Peyer's patch (tissue), 4 donors: ENCODE results near the gene DNAJB6. TPM values are rescaled to one million over a fixed set of nuclear protein-coding genes. Genes with fewer than 3 reads are reported as not detected.

ENCODE experiments used
- DNase-seq, 3 donors: peaks; one replicate each; pipeline ENCODE4 v3.0.0-alpha.2; 2017 to 2019
- H3K27ac ChIP-seq, 4 donors: fragments of 200-600 bp; sonication (generic); one replicate each; pipeline ENCODE4 v1.5.1; 2016 to 2019
- H3K27me3 ChIP-seq, 2 donors: fragments of 200-600 bp; sonication (generic); one replicate each; pipeline ENCODE4 v1.5.1; 2019
- H3K36me3 ChIP-seq, 3 donors: fragments of 200-600 bp; sonication (generic); one replicate each; pipeline ENCODE4 v1.5.1; 2016 to 2019
- H3K4me1 ChIP-seq, 4 donors: fragments of 200-600 bp; sonication (generic); one replicate each; pipeline ENCODE4 v1.5.1; 2016 to 2019
- H3K4me3 ChIP-seq, 4 donors: fragments of 200-600 bp; sonication (generic); 1 replicate in 3 of 4; 2 replicates in 1 of 4; pipeline ENCODE4 v1.5.1; 2016 to 2019; ENCODE audit warnings: mild to moderate bottlenecking in 1 of 4
- H3K9me3 ChIP-seq, 4 donors: fragments of 200-600 bp; sonication (generic); one replicate each; pipeline ENCODE4 v1.5.1; 2016 to 2019; ENCODE audit warnings: mild to moderate bottlenecking in 1 of 4
- POLR2A ChIP-seq, 2 donors: fragments of 450-650 bp; IDR thresholded peaks; one replicate each; pipeline ENCODE4 v1.5.1; 2017; ENCODE audit warnings: antibody characterized with exemption in 2 of 2, mild to moderate bottlenecking in 2 of 2, moderate library complexity in 2 of 2
- total RNA-seq, 4 donors: library from RNA; depleted of rRNA; stranded (reverse); fragments of >200 nt; gene quantifications; one replicate each; pipeline ENCODE4 v1.1.0, GENCODE V29; 2016
- TF ChIP-seq, protein P1 (sequence below), 6 experiments: fragments of 450-650 bp in 4 of 6; fragments of 200-600 bp in 2 of 6; sonication (generic) in 1 of 6; IDR thresholded peaks; one replicate each; pipeline ENCODE4 v1.5.1; 2017 to 2019; ENCODE audit warnings: antibody characterized with exemption in 6 of 6, mild to moderate bottlenecking in 3 of 6, moderate library complexity in 1 of 6

DNAJB6 gene
- total RNA-seq, 4 donors from 2014 or later, result 47.1 to 129 (median 61.3) TPM

DNA sequence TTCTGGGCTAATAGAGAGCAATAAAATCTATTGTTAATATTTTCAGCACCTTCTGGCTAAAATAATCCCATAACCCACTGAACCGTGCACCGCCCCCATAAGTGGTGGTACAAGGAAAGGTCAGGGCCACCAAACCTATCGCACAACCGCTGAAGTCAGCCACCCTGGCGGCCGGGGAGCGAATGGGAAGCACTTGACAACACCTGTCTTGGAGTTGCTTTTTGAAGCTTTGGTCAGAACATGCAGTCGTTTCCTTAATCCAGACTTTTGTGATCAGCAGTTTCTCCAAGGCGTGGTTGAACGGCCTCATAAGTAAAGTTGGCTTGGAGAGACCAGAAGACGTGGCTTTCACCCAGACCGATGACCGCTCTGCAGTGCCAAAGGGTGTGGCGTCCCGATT lies 97.4 kb downstream of the DNAJB6 start:
- no peaks in the 10 kb centered on the region for H3K36me3 ChIP-seq
- DNase-seq, result peak in 1 of 3 donors; percentile 37
- no peaks in the 10 kb centered on the region for H3K9me3 ChIP-seq
- H3K4me3 ChIP-seq, result no peak overlapping the region
- H3K27me3 ChIP-seq, result no peaks in the 10 kb centered on the region
- H3K4me1 ChIP-seq, result peaks cover 2 to 6% (median 4%) of the 10 kb centered on the region in 4 donors
- H3K27ac ChIP-seq, result no peak overlapping the region
- no peak for TF ChIP-seq POLR2A (IDR thresholded peaks at IDR 0.05)
- TF ChIP-seq, protein P1, sequence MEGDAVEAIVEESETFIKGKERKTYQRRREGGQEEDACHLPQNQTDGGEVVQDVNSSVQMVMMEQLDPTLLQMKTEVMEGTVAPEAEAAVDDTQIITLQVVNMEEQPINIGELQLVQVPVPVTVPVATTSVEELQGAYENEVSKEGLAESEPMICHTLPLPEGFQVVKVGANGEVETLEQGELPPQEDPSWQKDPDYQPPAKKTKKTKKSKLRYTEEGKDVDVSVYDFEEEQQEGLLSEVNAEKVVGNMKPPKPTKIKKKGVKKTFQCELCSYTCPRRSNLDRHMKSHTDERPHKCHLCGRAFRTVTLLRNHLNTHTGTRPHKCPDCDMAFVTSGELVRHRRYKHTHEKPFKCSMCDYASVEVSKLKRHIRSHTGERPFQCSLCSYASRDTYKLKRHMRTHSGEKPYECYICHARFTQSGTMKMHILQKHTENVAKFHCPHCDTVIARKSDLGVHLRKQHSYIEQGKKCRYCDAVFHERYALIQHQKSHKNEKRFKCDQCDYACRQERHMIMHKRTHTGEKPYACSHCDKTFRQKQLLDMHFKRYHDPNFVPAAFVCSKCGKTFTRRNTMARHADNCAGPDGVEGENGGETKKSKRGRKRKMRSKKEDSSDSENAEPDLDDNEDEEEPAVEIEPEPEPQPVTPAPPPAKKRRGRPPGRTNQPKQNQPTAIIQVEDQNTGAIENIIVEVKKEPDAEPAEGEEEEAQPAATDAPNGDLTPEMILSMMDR (IDR thresholded peaks at IDR 0.05), result no peak

DNA sequence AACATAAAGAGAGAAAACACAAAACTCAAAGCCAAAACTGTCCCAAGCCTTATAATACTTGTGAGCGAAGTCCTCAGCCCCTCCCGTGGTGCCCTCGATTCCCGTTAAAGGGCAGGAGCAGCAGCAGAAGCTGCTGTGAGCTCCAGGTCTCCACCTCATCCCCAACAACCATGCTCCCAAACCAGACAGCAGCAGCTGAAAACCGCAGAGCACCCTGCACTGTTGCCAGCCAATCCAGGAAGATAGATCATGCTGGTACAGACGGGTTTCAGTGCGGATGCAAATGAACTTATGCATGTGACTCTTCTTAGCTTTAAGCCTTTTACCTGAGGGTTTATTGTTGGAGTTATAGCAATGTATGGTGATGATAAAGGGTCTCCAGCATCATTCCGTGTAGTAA lies 97.9 kb downstream of the DNAJB6 start:
- no peak for TF ChIP-seq POLR2A (IDR thresholded peaks at IDR 0.05)
- TF ChIP-seq, protein P1 (IDR thresholded peaks at IDR 0.05), result no peak
- Histone ChIP-seq H3K27me3 (no peaks in the 10 kb centered on the region), H3K27ac (no peak overlapping the region), H3K9me3 (no peaks in the 10 kb centered on the region), H3K36me3 (no peaks in the 10 kb centered on the region), H3K4me3 (no peak overlapping the region), H3K4me1 (peaks cover 2 to 6% (median 4%) of the 10 kb centered on the region in 4 donors)
- DNase-seq, result peak in 1 of 3 donors; percentile 19

DNA sequence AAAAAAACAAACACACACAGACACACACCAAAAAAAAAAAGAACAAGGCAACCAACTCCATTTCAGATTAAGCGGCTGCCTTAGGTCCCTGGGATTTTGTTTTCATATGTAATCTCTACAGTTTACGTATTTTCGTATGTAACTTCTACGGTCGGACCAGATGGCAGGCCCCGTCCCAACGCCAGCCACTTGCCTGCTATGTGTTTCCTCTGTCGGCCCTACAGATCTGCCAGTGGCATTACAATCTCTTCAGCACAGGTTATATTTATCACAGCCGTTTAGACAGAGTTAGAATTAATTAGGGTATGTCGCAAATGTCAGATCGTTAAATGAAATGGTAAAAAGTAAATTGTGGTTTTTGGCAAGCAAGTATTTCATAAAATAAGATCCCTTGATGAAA lies 99.3 kb downstream of the DNAJB6 start:
- Histone ChIP-seq H3K27ac (no peak overlapping the region), H3K36me3 (no peaks in the 10 kb centered on the region), H3K27me3 (no peaks in the 10 kb centered on the region), H3K4me1 (peaks cover 2 to 6% (median 4%) of the 10 kb centered on the region in 4 donors), H3K9me3 (no peaks in the 10 kb centered on the region), H3K4me3 (no peak overlapping the region)
- peak in 1 of 3 donors; percentile 7 for DNase-seq
- TF ChIP-seq POLR2A (IDR thresholded peaks at IDR 0.05), result no peak
- TF ChIP-seq, protein P1 (IDR thresholded peaks at IDR 0.05), result no peak

DNA sequence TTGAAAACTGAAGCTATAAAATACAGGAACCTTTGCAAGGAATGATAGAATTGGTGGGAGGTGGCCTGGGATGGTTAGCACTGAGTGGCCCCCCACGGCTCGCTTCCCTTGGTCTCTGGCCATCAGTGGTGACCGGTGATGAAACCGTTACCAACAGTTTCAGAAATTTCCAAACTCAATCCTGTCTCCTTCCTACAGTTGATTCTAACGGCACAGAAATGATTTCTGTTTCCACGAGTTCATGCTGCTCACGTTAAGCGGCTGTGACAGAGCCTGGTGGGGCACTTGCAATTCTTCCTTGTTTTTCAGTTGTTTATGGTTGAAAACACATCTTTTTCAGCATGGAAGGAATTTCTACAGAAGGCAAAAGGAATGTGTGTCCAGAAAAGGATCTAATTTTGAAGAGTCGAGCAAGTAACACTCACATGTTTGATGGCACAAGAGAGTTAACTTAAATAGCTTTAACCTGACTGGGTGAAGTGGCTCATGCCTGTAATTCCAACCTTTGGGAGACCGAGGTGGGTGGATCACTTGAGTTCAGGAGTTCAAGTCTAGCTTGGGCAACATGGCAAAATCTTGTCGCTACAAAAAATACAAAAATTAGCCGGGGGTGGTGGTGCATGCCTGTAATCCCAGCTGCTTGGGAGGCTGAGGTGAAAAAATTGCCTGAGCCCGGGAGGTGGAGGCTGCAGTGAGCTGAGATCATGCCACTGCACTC lies 100.1 kb downstream of the DNAJB6 start:
- H3K27me3 ChIP-seq, result no peaks in the 10 kb centered on the region
- no peaks in the 10 kb centered on the region for H3K9me3 ChIP-seq
- peaks cover 2 to 6% (median 4%) of the 10 kb centered on the region in 4 donors for H3K4me1 ChIP-seq
- no peak overlapping the region for H3K4me3 ChIP-seq
- H3K36me3 ChIP-seq, result no peaks in the 10 kb centered on the region
- DNase-seq, result peak in 1 of 3 donors; percentile 8
- no peak overlapping the region for H3K27ac ChIP-seq
- TF ChIP-seq, protein P1 (IDR thresholded peaks at IDR 0.05), result no peak
- TF ChIP-seq POLR2A (IDR thresholded peaks at IDR 0.05), result no peak

DNA sequence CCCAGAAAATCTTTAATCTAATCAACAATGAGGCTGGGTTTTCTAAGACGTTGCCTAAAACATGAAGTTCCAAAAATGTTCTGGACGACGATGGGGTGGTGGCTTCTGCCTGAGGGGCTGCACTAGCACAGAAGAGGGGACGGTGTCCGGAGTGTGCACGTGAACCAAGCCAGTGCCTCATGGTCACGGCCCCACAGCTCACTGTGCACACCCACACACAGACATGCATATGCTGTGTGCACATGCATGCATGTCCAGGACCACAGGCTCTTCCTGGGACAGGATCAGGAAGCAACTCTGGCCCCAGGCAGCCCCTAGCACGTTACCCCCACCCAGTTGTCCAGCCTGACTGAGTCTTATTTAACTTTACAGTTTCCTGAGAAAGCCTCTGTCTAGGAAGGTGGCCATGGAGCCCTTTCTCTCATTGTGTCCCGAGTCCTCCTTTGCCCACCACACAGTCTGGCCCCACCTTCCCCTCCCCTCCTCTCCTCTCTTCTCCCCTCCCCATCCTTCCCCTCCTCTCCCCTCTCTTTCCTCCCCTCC lies 100.8 kb downstream of the DNAJB6 start:
- Histone ChIP-seq H3K4me1 (peaks cover 2 to 3% (median 2%) of the 10 kb centered on the region in 4 donors), H3K36me3 (no peaks in the 10 kb centered on the region), H3K4me3 (no peak overlapping the region), H3K27me3 (no peaks in the 10 kb centered on the region), H3K27ac (no peak overlapping the region), H3K9me3 (no peaks in the 10 kb centered on the region)
- DNase-seq, result peak in 1 of 3 donors; percentile 30
- TF ChIP-seq, protein P1 (IDR thresholded peaks at IDR 0.05), result no peak
- no peak for TF ChIP-seq POLR2A (IDR thresholded peaks at IDR 0.05)
